ENCODE measurements around the gene TLDC2.

GRCh38 chr20:36916199-36916598 lies 40.3 kb downstream of the TLDC2 start:
- TF ChIP-seq TAF1 (IDR thresholded peaks at IDR 0.05; ENCODE audit: borderline replicate concordance, insufficient read depth, low read length), result no peak
- no peak for TF ChIP-seq POLR2AphosphoS5 (IDR thresholded peaks at IDR 0.05; ENCODE audit: low read depth, low read length)
- no peak for TF ChIP-seq REST (IDR thresholded peaks at IDR 0.05; ENCODE audit: insufficient read depth in 1 of 2, low read depth in 2 of 2, low read length in 2 of 2)
- no peak for TF ChIP-seq SIN3A (IDR thresholded peaks at IDR 0.05; ENCODE audit: borderline replicate concordance, insufficient read depth, low read length)

Data from PFSK-1 (cell line).